BE2C (cell line): ENCODE measurements around the gene NACC1.

Source experiments
- DNase-seq: peaks from one replicate; pipeline ENCODE4 v3.0.0-alpha.2; 2020
- H3K27me3 ChIP-seq: fragments of 250-450 bp; sonication (Bioruptor Pico); 2 replicates; pipeline ENCODE4 v1.5.1; 2020; ENCODE audit warnings: mild to moderate bottlenecking
- H3K36me3 ChIP-seq: fragments of 250-450 bp; sonication (Bioruptor Pico); 2 replicates; pipeline ENCODE4 v1.5.1; 2020; ENCODE audit warnings: mild to moderate bottlenecking
- H3K4me1 ChIP-seq: fragments of 250-450 bp; sonication (Bioruptor Pico); 2 replicates; pipeline ENCODE4 v1.5.1; 2020
- H3K4me3 ChIP-seq: 2 replicates; pipeline ENCODE4 v1.5.1; 2011; ENCODE audit warnings: low read depth, low read length
- H3K9me3 ChIP-seq: fragments of 250-450 bp; sonication (Bioruptor Pico); 2 replicates; pipeline ENCODE4 v1.5.1; 2020
- TF ChIP-seq, protein P1 (sequence below): IDR thresholded peaks from 2 replicates; pipeline ENCODE4 v1.5.1; 2012; ENCODE audit warnings: mild to moderate bottlenecking, low read depth, low read length

NACC1 gene

DNA sequence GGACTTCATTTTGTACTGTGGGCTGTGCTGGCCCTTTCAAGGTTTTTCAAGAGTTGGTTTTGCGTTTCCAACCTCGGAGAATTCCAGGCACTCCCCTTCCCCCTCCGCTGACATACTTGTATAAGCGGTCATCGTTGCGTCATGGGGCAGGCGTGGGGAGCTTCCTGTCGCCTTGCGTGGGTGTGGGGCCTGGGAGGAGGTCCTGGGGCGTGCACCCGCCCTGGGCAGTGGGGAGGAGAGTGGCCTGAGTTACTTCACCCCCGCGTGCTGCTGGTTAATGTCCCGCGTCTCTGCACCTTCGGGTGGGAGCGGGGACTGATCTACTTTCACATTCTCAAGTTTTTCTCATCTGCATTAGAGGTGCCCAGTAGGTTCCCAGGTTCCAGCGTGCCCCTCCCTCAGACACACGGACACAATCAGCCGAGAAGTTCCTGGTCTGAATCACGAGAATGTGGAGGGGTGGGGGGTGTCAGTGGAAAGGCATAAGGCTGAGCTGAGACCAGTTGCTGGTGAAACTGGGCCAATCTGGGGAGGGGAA lies 36.2 kb downstream of the NACC1 start:
- no peaks in the 10 kb centered on the region for H3K27me3 ChIP-seq
- DNase-seq = peak; percentile 60
- H3K9me3 ChIP-seq = no peaks in the 10 kb centered on the region
- peak overlapping the region; percentile 99 for H3K4me3 ChIP-seq
- peaks cover 11% of the 10 kb centered on the region for H3K4me1 ChIP-seq
- TF ChIP-seq, protein P1, sequence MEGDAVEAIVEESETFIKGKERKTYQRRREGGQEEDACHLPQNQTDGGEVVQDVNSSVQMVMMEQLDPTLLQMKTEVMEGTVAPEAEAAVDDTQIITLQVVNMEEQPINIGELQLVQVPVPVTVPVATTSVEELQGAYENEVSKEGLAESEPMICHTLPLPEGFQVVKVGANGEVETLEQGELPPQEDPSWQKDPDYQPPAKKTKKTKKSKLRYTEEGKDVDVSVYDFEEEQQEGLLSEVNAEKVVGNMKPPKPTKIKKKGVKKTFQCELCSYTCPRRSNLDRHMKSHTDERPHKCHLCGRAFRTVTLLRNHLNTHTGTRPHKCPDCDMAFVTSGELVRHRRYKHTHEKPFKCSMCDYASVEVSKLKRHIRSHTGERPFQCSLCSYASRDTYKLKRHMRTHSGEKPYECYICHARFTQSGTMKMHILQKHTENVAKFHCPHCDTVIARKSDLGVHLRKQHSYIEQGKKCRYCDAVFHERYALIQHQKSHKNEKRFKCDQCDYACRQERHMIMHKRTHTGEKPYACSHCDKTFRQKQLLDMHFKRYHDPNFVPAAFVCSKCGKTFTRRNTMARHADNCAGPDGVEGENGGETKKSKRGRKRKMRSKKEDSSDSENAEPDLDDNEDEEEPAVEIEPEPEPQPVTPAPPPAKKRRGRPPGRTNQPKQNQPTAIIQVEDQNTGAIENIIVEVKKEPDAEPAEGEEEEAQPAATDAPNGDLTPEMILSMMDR = no peak
- peaks cover 6% of the 10 kb centered on the region for H3K36me3 ChIP-seq

DNA sequence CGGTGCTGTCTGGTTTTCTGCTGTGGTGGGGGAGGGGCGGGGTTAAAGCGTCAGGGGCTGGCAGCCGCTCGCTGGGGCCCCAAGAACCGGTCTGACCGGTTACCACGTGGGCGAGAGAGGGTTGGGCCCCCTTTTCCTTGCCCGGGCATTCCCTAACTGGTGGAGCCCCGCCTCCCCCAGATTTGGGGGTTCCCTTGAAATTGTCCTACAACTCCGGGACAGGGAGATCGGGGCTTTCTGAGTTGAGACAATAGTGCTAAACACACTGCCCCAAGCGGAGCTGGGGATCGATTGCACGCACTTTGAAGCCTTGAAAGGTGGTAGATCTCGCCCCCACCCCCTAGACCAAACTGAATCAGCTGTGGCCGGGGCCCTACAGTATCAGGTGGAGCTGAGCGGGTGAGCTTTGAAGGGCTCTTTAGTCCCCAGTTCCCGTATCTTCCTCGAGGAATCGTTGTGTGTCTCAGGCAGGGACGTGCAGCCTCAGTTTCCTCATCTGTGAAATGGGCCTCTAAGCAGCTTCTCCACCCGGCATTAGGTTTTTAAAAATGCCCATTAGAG lies 36.9 kb downstream of the NACC1 start:
- Histone ChIP-seq H3K27me3 (no peaks in the 10 kb centered on the region), H3K9me3 (no peaks in the 10 kb centered on the region), H3K4me1 (peaks cover 11% of the 10 kb centered on the region), H3K4me3 (peak overlapping the region; percentile 99), H3K36me3 (peaks cover 6% of the 10 kb centered on the region)
- TF ChIP-seq, protein P1 = peak; percentile 40
- peak; percentile 62 for DNase-seq

GRCh38 chr19:13155472-13156359 lies 37.7 kb downstream of the NACC1 start:
- peaks cover 6% of the 10 kb centered on the region for H3K36me3 ChIP-seq
- no peaks in the 10 kb centered on the region for H3K27me3 ChIP-seq
- peak; percentile 74 for DNase-seq
- peak overlapping the region; percentile 99 for H3K4me3 ChIP-seq
- TF ChIP-seq, protein P1 = no peak
- peaks cover 11% of the 10 kb centered on the region for H3K4me1 ChIP-seq
- H3K9me3 ChIP-seq = no peaks in the 10 kb centered on the region

GRCh38 chr19:13159713-13160112 lies 41.6 kb downstream of the NACC1 start:
- H3K4me3 ChIP-seq = no peak overlapping the region
- peaks cover 23% of the 10 kb centered on the region for H3K4me1 ChIP-seq
- H3K9me3 ChIP-seq = no peaks in the 10 kb centered on the region
- no peaks in the 10 kb centered on the region for H3K27me3 ChIP-seq
- TF ChIP-seq, protein P1 = no peak
- DNase-seq = no peak
- H3K36me3 ChIP-seq = no peaks in the 10 kb centered on the region

- Histone ChIP-seq H3K4me3 (no peak overlapping the region), H3K36me3 (no peaks in the 10 kb centered on the region), H3K4me1 (peaks cover 26% of the 10 kb centered on the region), H3K9me3 (no peaks in the 10 kb centered on the region), H3K27me3 (no peaks in the 10 kb centered on the region)
- TF ChIP-seq, protein P1 = no peak
- DNase-seq = no peak
Observed at GRCh38 chr19:13160557-13160956, 42.5 kb downstream of the NACC1 start.
